Measurements from ENCODE around the gene DNAJC3.

The DNAJC3 gene

GRCh38 chr13:95676762-95677563 is at the start of gene DNAJC3:
TSS of gene DNAJC3 (plus strand) at chr13:95677139. CDS start at chr13:95677256, 117 bp downstream.
- Mint-ChIP-seq H3K27me3 (peaks cover 4% of the 10 kb centered on the region), H3K4me3 (peak within 1 kb of the TSS; percentile 92), H3K4me1 (peaks cover 50% of the 10 kb centered on the region), H3K36me3 (peaks cover 9% of the 10 kb centered on the region), H3K27ac (peak within 1 kb of the TSS; percentile 92), H3K9me3 (peaks cover 1% of the 10 kb centered on the region)
- peak; percentile 98 for DNase-seq
- CTCF ChIA-PET: no interaction called here

GRCh38 chr13:95627590-95627989 is 49.3 kb upstream of the DNAJC3 start:
- CTCF ChIA-PET: interaction anchor here (6.3 kb wide), 1 partner anchor 207 kb away, joined by 96 read pairs; no protein-coding TSS in a partner anchor
- Mint-ChIP-seq H3K27me3 (peaks cover 27% of the 10 kb centered on the region), H3K27ac (no peak overlapping the region), H3K36me3 (no peaks in the 10 kb centered on the region), H3K9me3 (no peaks in the 10 kb centered on the region), H3K4me3 (no peak overlapping the region), H3K4me1 (no peaks in the 10 kb centered on the region)
- DNase-seq: no peak

- CTCF ChIA-PET: no interaction called here
- H3K27ac Mint-ChIP-seq: no peak overlapping the region
- H3K4me1 Mint-ChIP-seq: no peaks in the 10 kb centered on the region
- H3K4me3 Mint-ChIP-seq: no peak overlapping the region
- no peak for DNase-seq
- no peaks in the 10 kb centered on the region for H3K9me3 Mint-ChIP-seq
- H3K27me3 Mint-ChIP-seq: peaks cover 24% of the 10 kb centered on the region
- no peaks in the 10 kb centered on the region for H3K36me3 Mint-ChIP-seq
Measured at GRCh38 chr13:95628488-95628887, 48.5 kb upstream of the DNAJC3 start.

- H3K9me3 Mint-ChIP-seq: no peaks in the 10 kb centered on the region
- H3K27ac Mint-ChIP-seq: no peak overlapping the region
- no peaks in the 10 kb centered on the region for H3K36me3 Mint-ChIP-seq
- H3K27me3 Mint-ChIP-seq: peaks cover 24% of the 10 kb centered on the region
- DNase-seq: no peak
- no peaks in the 10 kb centered on the region for H3K4me1 Mint-ChIP-seq
- CTCF ChIA-PET: no interaction called here
- H3K4me3 Mint-ChIP-seq: no peak overlapping the region
Measured at GRCh38 chr13:95629071-95629470, 47.9 kb upstream of the DNAJC3 start.

GRCh38 chr13:95630593-95630992 is 46.3 kb upstream of the DNAJC3 start:
- CTCF ChIA-PET: interaction anchor here (2.1 kb wide), 1 partner anchor 30 kb away, joined by 7 read pairs; no protein-coding TSS in a partner anchor
- peaks cover 19% of the 10 kb centered on the region for H3K27me3 Mint-ChIP-seq
- H3K36me3 Mint-ChIP-seq: no peaks in the 10 kb centered on the region
- H3K27ac Mint-ChIP-seq: no peak overlapping the region
- H3K4me1 Mint-ChIP-seq: peaks cover under 1% of the 10 kb centered on the region
- H3K9me3 Mint-ChIP-seq: no peaks in the 10 kb centered on the region
- no peak overlapping the region for H3K4me3 Mint-ChIP-seq
- no peak for DNase-seq

- Mint-ChIP-seq H3K9me3 (no peaks in the 10 kb centered on the region), H3K27ac (peak overlapping the region; percentile 58), H3K4me1 (peaks cover 18% of the 10 kb centered on the region), H3K36me3 (no peaks in the 10 kb centered on the region), H3K4me3 (no peak overlapping the region), H3K27me3 (peaks cover 36% of the 10 kb centered on the region)
- no peak for DNase-seq
- CTCF ChIA-PET: no interaction called here
Measured at GRCh38 chr13:95636853-95637252, 40.1 kb upstream of the DNAJC3 start.

GRCh38 chr13:95641291-95642027 is 35.5 kb upstream of the DNAJC3 start:
- Mint-ChIP-seq H3K4me1 (peaks cover 24% of the 10 kb centered on the region), H3K27me3 (peaks cover 58% of the 10 kb centered on the region), H3K4me3 (no peak overlapping the region), H3K27ac (no peak overlapping the region), H3K36me3 (no peaks in the 10 kb centered on the region), H3K9me3 (no peaks in the 10 kb centered on the region)
- CTCF ChIA-PET: interaction anchor here (1.3 kb wide), 1 partner anchor 19 kb away, joined by 4 read pairs; no protein-coding TSS in a partner anchor
- no peak for DNase-seq

- Mint-ChIP-seq H3K9me3 (no peaks in the 10 kb centered on the region), H3K27ac (no peak overlapping the region), H3K4me3 (no peak overlapping the region), H3K4me1 (peaks cover 17% of the 10 kb centered on the region), H3K27me3 (peaks cover 64% of the 10 kb centered on the region), H3K36me3 (no peaks in the 10 kb centered on the region)
- no peak for DNase-seq
- CTCF ChIA-PET: interaction anchor here (1.3 kb wide), 1 partner anchor 19 kb away, joined by 4 read pairs; no protein-coding TSS in a partner anchor
Measured at GRCh38 chr13:95642028-95642621, 34.8 kb upstream of the DNAJC3 start.

- Mint-ChIP-seq H3K27me3 (peaks cover 68% of the 10 kb centered on the region), H3K27ac (no peak overlapping the region), H3K4me1 (peaks cover 12% of the 10 kb centered on the region), H3K36me3 (no peaks in the 10 kb centered on the region), H3K9me3 (no peaks in the 10 kb centered on the region), H3K4me3 (no peak overlapping the region)
- CTCF ChIA-PET: no interaction called here
- DNase-seq: no peak
Measured at GRCh38 chr13:95642999-95643398, 33.9 kb upstream of the DNAJC3 start.

GRCh38 chr13:95643571-95643935 is 33.4 kb upstream of the DNAJC3 start:
- no peak for DNase-seq
- Mint-ChIP-seq H3K27ac (no peak overlapping the region), H3K4me1 (peaks cover 12% of the 10 kb centered on the region), H3K4me3 (peak overlapping the region; percentile 58), H3K36me3 (no peaks in the 10 kb centered on the region), H3K27me3 (peaks cover 70% of the 10 kb centered on the region), H3K9me3 (no peaks in the 10 kb centered on the region)
- CTCF ChIA-PET: no interaction called here

- no peak overlapping the region for H3K27ac Mint-ChIP-seq
- peaks cover 12% of the 10 kb centered on the region for H3K4me1 Mint-ChIP-seq
- H3K9me3 Mint-ChIP-seq: no peaks in the 10 kb centered on the region
- peaks cover 70% of the 10 kb centered on the region for H3K27me3 Mint-ChIP-seq
- CTCF ChIA-PET: no interaction called here
- no peaks in the 10 kb centered on the region for H3K36me3 Mint-ChIP-seq
- peak overlapping the region; percentile 66 for H3K4me3 Mint-ChIP-seq
- DNase-seq: peak; percentile 24
Measured at GRCh38 chr13:95643936-95644598, 32.9 kb upstream of the DNAJC3 start.

GRCh38 chr13:95644601-95645052 is 32.3 kb upstream of the DNAJC3 start, which contains the start of gene DZIP1:
TSS of gene DZIP1 (minus strand) at chr13:95644706. CDS start at chr13:95642029, 2,677 bp downstream.
- Mint-ChIP-seq H3K9me3 (no peaks in the 10 kb centered on the region), H3K4me3 (peak within 1 kb of the TSS; percentile 66), H3K27me3 (peaks cover 66% of the 10 kb centered on the region), H3K36me3 (no peaks in the 10 kb centered on the region), H3K27ac (no peak within 1 kb of the TSS), H3K4me1 (peaks cover 12% of the 10 kb centered on the region)
- peak; percentile 57 for DNase-seq
- CTCF ChIA-PET: no interaction called here

GRCh38 chr13:95647321-95647720 is 29.6 kb upstream of the DNAJC3 start:
- CTCF ChIA-PET: interaction anchor here (0.7 kb wide), 1 partner anchor 14 kb away, joined by 6 read pairs; no protein-coding TSS in a partner anchor
- Mint-ChIP-seq H3K9me3 (no peaks in the 10 kb centered on the region), H3K27ac (no peak overlapping the region), H3K27me3 (peaks cover 43% of the 10 kb centered on the region), H3K4me1 (peaks cover 10% of the 10 kb centered on the region), H3K4me3 (no peak overlapping the region), H3K36me3 (no peaks in the 10 kb centered on the region)
- DNase-seq: no peak

- no peaks in the 10 kb centered on the region for H3K36me3 Mint-ChIP-seq
- DNase-seq: no peak
- CTCF ChIA-PET: no interaction called here
- H3K4me1 Mint-ChIP-seq: no peaks in the 10 kb centered on the region
- no peak overlapping the region for H3K4me3 Mint-ChIP-seq
- H3K27me3 Mint-ChIP-seq: peaks cover 30% of the 10 kb centered on the region
- no peak overlapping the region for H3K27ac Mint-ChIP-seq
- H3K9me3 Mint-ChIP-seq: no peaks in the 10 kb centered on the region
Measured at GRCh38 chr13:95650696-95651095, 26.2 kb upstream of the DNAJC3 start.
